ENCODE results near the gene CREBRF. TPM values are rescaled to one million over a fixed set of nuclear protein-coding genes. Genes with fewer than 3 reads are reported as not detected.

Gene CREBRF
- total and polyA plus RNA-seq, 9 of the 15 experiments (the other 6 are each of a cell fraction or from before 2014, with no cell fraction given) = 1.1 to 4.9 (median 2.9) TPM

GRCh38 chr5:173055983-173056782, at the start of gene CREBRF (continued):
- TF ChIP-seq SMARCA4 (IDR thresholded peaks at IDR 0.05) = peak; percentile 35; the same call in 1 of the 2 replicates
- TF ChIP-seq MYNN (IDR thresholded peaks at IDR 0.05) = no peak
- TF ChIP-seq MYNN (CRISPR knock-in tag; IDR thresholded peaks at IDR 0.05) = no peak
- no peak for TF ChIP-seq YBX1 (IDR thresholded peaks at IDR 0.05)
- 0 out of 2 replicates have a peak, but pooled peaks have one; percentile 25 for TF ChIP-seq ZNF436 (CRISPR knock-in tag; IDR thresholded peaks at IDR 0.05)
- peak; percentile 78; the same call in 1 of the 2 replicates for TF ChIP-seq CHD2 (IDR thresholded peaks at IDR 0.05; ENCODE audit: low read depth, low read length)
- TF ChIP-seq SIN3B (IDR thresholded peaks at IDR 0.05; ENCODE audit: low read depth) = no peak
- 0 out of 2 replicates have a peak, but pooled peaks have one; percentile 2 for TF ChIP-seq ERF (CRISPR knock-in tag; IDR thresholded peaks at IDR 0.05)
- TF ChIP-seq CREB3 (tag; conservative IDR thresholded peaks at IDR 0.05; ENCODE audit: low read depth) = no peak
- TF ChIP-seq PHF8 (IDR thresholded peaks at IDR 0.05; ENCODE audit: borderline replicate concordance, low read length) = peak; percentile 50; the same call in 1 of the 2 replicates
- no peak for TF ChIP-seq BRF2 (IDR thresholded peaks at IDR 0.05; ENCODE audit: borderline replicate concordance, insufficient read depth, insufficient read length)
- TF ChIP-seq ZNF212 (CRISPR knock-in tag; IDR thresholded peaks at IDR 0.05) = no peak
- no peak for TF ChIP-seq NFATC3 (IDR thresholded peaks at IDR 0.05)
- no peak for TF ChIP-seq ZNF780A (CRISPR knock-in tag; IDR thresholded peaks at IDR 0.05)
- peak; percentile 99 for TF ChIP-seq RAD51 (IDR thresholded peaks at IDR 0.05; ENCODE audit: borderline replicate concordance, low read depth)
- TF ChIP-seq HNRNPL (IDR thresholded peaks at IDR 0.05; ENCODE audit: low read depth, low read length) = no peak
- TF ChIP-seq ZNF384 (IDR thresholded peaks at IDR 0.05; ENCODE audit: low read depth, low read length) = no peak
